Stimulated activated CD4-positive, alpha-beta T cell treated with anti-CD3 and anti-CD28 coated beads, Interleukin-2, amount 100 ng/mL, for 24 hours (primary cell): ENCODE results near the gene PHF24.

Experiments
- DNase-seq, 2 donors: peaks; one replicate each; pipeline ENCODE4 v3.0.0-alpha.2; 2020

Gene PHF24

GRCh38 chr9:34984049-34984448, 26.0 kb downstream of the PHF24 start:
- DNase-seq = no peak

DNA sequence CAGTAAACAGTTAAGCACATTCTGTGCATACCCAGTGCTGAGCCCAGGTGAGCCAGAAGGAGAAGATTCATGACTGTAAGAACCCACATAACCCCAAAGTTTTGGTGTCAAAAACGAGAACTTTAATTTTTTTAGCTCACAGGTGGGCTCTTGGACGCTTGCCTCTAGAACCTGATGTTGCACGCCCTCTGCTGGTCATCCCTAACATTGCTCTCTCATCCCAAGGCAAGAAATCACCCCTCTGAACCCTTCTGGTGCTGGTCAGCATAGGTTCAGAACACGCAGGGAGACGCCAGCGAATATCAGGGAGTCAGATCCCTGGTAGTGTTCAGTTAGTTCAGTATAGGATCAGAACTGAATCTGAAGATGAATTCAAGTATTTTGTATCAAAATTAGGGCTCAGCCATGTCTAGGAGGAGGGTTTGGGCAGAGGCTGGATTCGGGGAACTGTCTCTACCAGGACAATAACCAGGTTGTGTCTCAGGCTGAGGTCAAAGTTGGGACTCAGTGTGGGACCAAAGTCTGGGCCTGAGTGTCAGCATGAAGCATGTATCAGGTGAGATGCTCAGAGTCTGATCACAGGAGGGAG, 27.3 kb downstream of the PHF24 start:
- peak; percentile 71 to 73 for DNase-seq

GRCh38 chr9:34986540-34987047, 28.5 kb downstream of the PHF24 start:
- peak; percentile 46 to 56 for DNase-seq

- peak in 1 of 2 donors; percentile 17 for DNase-seq
These were observed 29.2 kb downstream of the PHF24 start for GRCh38 chr9:34987160-34987901.

- DNase-seq = peak in 1 of 2 donors; percentile 65
These were observed 30.3 kb downstream of the PHF24 start for GRCh38 chr9:34988218-34989002.

- peak; percentile 95 to 96 for DNase-seq
These were observed 31.2 kb downstream of the PHF24 start, which contains the start of gene DNAJB5 for GRCh38 chr9:34989003-34989945. DNAJB5 (plus strand) TSS chr9:34989745; CDS start chr9:34990631, 886 bp downstream.

GRCh38 chr9:34989946-34990635, 32.0 kb downstream of the PHF24 start:
- DNase-seq = peak; percentile 50

DNA sequence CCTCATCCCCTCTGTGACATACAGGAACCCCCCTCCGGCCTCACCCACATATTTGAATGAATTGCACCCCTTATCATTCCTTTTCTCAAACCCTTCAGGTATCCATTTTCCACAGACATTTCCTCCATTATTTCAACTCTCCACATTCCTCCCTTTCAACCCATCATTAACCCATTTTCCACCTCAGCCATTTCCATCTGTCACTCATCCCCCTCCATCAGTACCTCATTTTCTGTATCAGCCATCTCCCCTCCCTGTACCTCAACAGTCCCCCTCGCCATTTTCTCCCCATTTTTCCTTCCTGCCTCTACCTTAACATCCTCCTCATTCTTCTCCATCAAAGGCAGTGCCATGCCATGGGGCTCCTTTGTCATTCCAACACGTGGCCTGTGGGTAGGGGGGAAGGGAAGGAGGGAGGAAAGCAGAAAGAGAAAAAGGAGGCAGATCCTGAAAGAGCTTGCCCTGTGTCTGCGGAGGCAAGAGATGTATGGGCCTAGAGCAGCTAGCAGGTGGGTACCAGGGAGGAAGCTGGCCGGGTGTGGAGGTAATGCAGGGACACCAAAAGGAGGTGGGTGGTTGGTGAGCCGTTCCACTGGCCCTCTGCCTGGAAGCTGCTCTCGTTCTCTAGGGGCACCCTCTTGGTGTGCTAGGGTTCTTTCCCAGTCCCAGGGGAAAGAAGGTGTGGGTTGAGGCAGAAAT, 33.0 kb downstream of the PHF24 start:
- DNase-seq = no peak

GRCh38 chr9:34991607-34992375, 33.7 kb downstream of the PHF24 start:
- peak; percentile 30 to 32 for DNase-seq

- peak; percentile 66 to 76 for DNase-seq
These were observed 34.4 kb downstream of the PHF24 start for GRCh38 chr9:34992376-34992951.

GRCh38 chr9:34993502-34994259, 35.6 kb downstream of the PHF24 start:
- peak in 1 of 2 donors; percentile 37 for DNase-seq

- peak in 1 of 2 donors; percentile 16 for DNase-seq
These were observed 36.3 kb downstream of the PHF24 start for GRCh38 chr9:34994260-34994899.

DNA sequence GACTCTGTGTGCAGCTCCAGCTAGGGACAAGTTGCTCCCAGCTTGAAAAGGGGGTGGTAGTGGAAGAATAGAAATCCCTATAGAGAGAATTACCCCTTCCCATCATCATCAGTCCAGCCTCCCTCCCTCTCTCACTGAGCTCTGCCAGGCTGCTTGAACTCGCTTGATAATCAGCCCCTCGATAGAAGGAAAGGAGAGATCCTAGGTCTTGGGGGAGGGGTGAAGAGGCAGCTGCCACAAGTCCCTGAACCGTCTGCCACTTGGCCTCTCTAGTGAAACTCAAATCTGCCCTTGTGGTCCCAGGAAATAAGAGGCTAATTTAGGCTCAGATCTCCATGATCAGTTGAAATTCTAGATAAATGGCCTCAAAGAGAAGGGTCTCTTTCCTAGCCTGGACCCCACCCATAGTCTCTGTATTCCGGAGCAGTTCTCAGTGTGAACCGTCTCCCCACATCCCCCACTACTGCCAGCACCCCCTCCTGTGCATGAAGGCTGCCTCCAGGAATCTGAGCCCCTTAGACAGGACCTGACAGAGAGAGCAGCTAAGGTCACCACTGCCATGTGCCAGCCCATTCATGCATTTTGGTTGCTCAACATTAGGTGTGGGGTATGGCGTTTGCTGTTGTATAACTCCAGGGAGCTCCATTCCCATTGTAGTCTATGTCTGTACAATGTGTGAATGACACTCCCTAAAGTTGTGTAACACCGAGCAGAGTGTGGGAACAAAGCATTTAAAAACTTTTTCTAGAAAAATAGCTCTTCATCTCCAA, 37.0 kb downstream of the PHF24 start:
- DNase-seq = no peak

DNA sequence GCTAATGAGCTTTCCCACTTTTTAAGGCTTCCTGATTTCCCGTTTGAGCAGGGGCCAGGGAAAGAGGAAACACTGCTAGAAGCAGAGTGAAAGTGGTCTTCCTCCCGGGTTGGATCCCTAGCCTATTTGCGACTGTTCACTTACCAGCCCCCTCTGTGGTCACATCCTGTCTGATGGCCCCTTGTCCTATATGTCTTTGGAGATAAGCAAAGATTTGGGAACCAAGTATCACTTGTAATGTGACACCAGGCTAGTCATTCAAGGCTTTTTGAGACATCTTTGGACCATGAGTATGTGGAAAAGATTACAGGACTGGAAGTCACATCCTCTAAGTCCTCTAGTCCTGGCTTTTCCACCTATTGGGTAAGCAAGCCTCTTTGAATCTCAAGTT, 37.6 kb downstream of the PHF24 start:
- DNase-seq = no peak

DNA sequence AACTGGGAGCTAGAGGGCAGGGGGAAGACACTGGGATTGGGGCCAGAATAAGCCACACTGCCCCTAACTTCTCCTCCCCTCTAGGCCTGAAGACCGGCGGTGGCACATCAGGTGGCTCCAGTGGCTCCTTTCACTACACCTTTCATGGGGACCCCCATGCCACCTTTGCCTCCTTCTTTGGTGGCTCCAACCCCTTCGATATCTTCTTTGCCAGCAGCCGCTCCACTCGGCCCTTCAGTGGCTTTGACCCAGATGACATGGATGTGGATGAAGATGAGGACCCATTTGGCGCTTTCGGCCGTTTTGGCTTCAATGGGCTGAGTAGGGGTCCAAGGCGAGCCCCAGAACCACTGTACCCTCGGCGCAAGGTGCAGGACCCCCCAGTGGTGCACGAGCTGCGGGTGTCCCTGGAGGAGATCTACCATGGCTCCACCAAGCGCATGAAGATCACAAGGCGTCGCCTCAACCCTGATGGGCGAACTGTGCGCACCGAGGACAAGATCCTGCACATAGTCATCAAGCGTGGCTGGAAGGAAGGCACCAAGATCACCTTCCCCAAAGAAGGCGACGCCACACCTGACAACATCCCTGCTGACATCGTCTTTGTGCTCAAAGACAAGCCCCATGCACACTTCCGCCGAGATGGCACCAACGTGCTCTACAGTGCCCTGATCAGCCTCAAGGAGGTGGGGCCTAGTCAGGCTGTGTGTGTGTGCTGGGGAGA, 38.3 kb downstream of the PHF24 start:
- DNase-seq = no peak

DNA sequence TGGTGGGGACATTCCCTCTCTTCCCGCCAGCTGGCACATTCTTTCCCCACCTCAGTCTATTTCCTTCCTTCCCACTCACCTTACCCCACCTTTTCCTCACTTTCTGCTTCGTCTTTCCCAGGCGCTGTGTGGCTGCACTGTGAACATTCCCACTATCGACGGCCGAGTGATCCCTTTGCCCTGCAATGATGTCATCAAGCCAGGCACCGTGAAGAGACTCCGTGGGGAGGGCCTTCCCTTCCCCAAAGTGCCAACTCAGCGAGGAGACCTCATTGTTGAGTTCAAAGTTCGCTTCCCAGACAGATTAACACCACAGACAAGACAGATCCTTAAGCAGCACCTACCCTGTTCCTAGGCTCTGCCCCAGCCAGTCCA, 38.8 kb downstream of the PHF24 start:
- DNase-seq = no peak

- DNase-seq = no peak
These were observed 39.3 kb downstream of the PHF24 start for GRCh38 chr9:34997379-34997781.
